Measurements from ENCODE around the gene LRRC7.

Gene LRRC7

DNA sequence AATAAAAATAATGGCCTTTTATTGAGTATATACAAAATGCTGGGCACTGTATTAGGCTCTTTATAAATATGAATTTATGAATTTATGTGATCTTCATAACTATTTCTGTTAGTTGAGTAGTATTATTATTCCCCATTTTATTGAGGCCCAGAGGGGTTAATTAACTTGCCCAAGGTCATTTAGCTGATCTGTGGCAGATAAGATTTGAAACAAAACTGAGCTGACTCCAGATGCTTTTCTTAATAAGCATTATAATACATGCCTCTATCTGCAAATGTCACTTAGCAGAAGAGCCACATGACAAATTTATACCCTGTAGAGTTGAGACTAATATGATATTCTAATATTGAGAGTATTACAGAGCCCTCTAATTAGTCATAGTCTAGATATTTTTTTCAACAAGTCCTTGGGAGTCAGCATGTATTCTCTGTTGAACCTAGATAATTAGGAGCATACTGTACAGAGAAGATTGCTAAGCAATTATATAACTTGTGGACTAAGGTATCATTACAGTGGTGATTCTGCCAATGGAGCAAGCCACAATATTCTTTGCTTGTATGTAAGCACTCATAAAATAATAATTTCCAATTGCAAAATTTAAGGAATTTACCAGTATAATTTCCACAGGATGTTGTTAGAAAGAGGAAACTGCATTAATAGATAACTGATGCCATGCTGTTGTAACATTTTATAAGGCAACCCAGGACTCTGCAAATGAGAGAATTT, 525.7 kb downstream of the LRRC7 start:
- no peak for DNase-seq (ENCODE audit: low spot score)

DNA sequence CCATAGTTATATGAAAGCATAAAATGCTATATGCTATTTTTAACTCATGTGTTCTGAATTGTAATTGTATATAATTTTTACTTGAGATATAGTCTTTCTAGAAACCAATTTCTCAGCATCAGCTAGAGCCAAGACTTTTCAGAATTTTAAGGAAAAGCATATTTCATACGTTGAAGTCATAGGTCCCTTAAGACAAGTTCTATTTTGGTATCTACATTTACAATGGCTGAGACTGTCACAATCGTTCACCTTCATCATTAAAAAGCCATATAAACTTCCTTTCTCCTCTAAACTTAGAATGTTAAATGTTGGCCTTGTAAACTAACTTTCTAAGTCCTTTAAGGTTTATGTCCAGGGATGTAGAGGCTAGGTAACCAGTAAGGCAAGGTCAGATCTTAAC, 533.5 kb downstream of the LRRC7 start:
- DNase-seq (ENCODE audit: low spot score) = no peak

GRCh38 chr1:70101774-70102173, 534.1 kb downstream of the LRRC7 start:
- no peak for DNase-seq (ENCODE audit: low spot score)

DNA sequence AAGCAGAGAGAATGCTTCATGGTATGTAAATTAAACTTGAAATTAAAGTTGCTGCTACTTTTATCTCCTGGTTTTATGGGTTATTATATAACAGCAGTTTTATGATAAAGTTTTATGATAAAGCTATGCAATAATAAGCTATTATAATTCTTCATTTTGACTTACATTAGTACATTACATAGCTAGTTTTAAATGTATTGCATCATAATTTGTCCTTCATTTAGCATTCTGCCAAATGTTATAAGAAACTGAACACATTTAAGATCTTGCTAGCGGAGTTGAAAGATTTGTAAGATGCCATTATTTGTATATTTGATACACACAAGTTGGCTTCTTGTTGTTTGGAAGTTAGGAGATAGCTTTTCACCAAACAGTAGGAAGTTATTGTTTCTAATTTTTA, 536.0 kb downstream of the LRRC7 start:
- DNase-seq (ENCODE audit: low spot score) = no peak

DNA sequence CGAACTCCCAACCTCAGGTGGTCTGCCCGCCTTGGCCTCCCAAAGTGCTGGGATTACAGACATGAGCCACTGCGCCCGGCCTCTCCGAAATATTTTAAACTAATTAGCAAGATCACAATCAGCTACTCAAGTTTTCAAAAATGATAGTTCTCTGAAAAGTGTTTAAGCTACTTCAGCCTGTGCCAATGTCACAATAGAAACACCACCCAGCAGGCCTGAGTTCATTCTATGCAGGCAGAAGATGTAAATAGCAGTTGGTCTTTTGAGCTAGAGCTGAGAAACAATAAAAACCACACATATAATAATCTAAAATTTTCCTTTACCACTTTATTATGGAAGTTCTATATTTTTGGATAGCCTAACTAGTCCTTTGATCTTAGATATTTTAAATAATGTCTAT, 541.5 kb downstream of the LRRC7 start:
- DNase-seq (ENCODE audit: low spot score) = no peak

- DNase-seq (ENCODE audit: low spot score) = no peak
These were observed 545.1 kb downstream of the LRRC7 start for GRCh38 chr1:70112838-70113237.

DNA sequence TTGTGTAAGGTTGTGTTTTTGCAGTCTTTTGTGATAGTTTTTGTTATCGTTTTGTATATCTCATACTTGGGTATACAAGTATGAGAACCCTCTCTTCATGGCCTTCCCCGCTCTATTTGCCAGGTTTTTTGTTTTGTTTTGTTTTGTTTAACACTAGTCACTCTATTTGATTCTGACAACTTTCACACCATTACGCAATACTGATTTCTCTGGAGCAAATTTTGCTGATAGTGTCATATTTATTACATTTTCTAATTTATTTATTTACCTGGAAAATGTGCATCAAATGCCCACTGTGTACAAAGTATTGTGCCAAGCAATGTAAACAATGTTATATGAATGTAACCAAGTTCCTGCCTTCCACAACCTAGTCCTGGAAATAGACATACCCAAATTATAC, 547.6 kb downstream of the LRRC7 start:
- no peak for DNase-seq (ENCODE audit: low spot score)

DNA sequence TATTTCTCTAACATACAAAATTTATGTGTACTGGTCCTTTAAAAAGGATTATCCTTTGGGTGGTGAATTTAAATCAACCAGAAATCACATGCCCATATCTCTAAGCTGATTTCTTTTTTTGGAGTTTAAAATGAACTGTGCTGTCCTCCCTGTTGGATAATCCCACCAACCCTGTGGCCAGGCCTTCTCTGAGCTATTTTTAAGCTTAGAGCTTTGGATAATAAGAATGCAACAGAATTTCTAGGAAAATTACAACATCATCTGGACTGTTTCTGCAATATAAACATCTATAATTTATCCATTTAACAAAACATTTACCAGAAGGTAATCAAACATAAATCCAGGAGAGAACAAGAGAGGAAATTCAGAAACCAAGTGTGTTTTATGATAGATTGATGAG, 549.3 kb downstream of the LRRC7 start:
- DNase-seq (ENCODE audit: low spot score) = no peak

- DNase-seq (ENCODE audit: low spot score) = no peak
These were observed 566.4 kb downstream of the LRRC7 start for GRCh38 chr1:70134148-70134547.

DNA sequence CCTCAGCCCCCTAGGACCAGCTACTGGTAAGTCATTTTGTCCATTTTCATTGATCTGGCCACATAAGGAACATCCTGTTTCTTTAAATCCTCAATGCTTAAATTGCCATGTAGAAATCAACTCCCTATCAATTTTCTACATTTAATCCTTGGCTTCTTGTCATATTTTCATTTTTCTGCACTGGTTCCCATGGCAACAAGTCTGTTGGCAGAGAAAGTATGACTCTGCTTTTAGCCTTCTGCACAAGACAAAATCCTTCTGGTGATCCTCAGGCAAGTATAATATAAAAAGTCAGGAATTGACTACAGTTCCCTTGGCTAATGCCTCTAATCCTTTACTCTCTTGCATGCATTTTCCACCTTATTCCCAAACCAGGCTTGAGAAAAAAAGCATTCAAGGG, 572.6 kb downstream of the LRRC7 start:
- DNase-seq (ENCODE audit: low spot score) = no peak

- no peak for DNase-seq (ENCODE audit: low spot score)
These were observed 573.2 kb downstream of the LRRC7 start for GRCh38 chr1:70140894-70141293.

GRCh38 chr1:70142075-70142474, 574.4 kb downstream of the LRRC7 start:
- no peak for DNase-seq (ENCODE audit: low spot score)

DNA sequence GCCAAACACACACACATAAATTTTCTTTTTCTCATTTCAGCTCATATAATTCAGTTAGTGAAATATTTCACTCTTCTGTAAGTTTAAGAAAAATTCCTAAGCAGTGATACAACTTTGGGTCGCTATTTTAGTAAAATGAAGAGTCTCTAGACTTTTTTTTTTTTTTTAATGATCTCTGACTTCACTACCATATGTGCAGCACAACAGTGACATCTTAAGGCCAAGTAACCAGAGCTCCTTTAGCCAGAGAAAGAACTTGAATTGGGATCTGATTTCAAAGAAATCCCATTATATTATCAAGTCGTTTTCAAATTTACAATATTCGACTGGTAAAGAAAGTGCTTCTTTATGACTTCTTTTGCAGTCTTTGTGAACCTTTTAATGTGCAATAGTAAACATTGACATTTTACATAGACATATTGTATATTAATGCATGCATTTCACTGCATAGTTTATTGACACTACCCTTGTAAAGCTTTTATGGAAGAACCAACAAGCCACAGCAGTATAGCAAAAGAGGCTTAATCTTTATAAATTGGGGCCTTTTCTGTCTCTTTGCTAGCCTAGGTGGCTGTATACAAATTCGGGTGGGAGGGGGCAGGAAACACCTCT, 575.4 kb downstream of the LRRC7 start:
- DNase-seq (ENCODE audit: low spot score) = no peak

DNA sequence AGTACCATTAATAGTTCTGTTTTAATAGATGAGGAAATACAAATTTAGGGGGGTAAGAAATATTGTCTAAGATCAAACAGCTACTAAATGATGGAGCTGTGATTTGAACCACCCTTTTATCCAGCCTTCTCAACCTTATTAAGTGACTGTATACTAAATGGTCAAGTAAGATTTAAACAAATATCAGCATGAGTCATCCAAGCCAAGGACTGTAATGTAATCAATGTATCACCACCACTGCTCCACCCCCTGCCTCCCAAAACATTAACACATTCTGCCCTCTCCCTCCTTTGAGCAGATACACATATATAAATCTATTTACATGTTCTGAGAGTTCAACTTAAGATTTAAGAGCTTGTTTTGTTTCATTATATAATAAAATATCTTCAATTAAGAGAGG, 578.8 kb downstream of the LRRC7 start:
- DNase-seq (ENCODE audit: low spot score) = no peak

- no peak for DNase-seq (ENCODE audit: low spot score)
These were observed 582.7 kb downstream of the LRRC7 start for GRCh38 chr1:70150444-70150843.

- no peak for DNase-seq (ENCODE audit: low spot score)
These were observed 586.0 kb downstream of the LRRC7 start for GRCh38 chr1:70153739-70154138.

GRCh38 chr1:70156529-70157120, 588.9 kb downstream of the LRRC7 start:
- DNase-seq (ENCODE audit: low spot score) = no peak

- DNase-seq (ENCODE audit: low spot score) = no peak
These were observed 596.6 kb downstream of the LRRC7 start for GRCh38 chr1:70164350-70164749.

- no peak for DNase-seq (ENCODE audit: low spot score)
These were observed 600.6 kb downstream of the LRRC7 start for GRCh38 chr1:70168283-70168682.

DNA sequence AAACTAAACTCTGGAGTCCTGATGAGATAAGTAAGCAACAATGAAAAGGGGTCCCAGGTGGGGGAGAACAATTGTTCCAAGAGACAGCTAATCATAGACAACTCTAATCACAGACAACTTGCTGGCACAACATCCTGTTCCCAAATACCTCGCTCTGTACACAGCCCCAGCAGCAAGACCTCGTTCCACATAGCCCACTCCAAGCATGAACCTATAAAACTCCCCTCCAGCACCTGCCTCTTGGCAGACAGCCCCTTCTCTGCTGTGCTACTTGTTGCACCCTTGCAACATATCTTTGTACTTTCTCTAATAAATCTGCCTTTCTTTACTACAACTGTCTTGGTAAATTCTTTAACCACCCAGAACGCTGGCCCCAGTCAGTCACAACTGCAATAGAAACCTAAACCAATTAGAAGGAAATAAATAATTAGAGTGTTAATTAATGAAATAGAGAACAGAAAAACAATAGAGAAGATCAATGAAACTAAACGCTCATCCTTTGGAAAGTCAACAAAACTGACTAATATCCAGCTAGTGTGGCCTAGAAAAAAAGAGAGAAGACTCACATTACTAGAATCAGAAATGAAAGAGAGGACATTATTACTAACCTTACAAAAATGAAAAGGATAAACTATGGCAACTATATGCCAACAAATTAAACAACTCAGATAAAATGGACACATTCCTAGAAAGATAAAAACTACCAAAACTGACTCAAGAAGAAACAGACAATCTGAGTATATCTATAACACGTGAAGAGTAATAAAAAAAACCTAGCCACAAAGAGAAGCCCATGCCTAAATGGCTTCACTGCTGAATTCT, 601.5 kb downstream of the LRRC7 start:
- no peak for DNase-seq (ENCODE audit: low spot score)

DNA sequence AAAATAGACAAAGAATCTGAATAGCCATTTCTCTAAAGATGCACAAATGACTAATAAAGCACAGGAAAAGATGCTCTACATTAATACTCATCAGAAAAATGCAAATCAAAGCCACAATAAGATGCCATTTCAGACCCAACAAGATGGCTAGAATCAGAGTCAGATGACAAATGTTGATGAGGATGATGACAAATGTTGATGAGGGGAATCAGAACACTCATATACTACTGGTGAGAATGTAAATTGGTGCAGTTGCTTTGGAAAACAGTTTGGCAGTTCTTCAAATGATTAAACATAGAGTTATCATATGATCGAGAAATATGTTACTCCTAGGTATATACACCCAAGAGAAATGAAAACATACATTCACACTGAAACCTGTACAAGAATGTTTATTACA, 603.8 kb downstream of the LRRC7 start:
- no peak for DNase-seq (ENCODE audit: low spot score)

Data from HuH-7 (cell line).